A549 (cell line): ENCODE results near the gene IFI27L1. TPM values are rescaled to one million over a fixed set of nuclear protein-coding genes. Genes with fewer than 3 reads are reported as not detected.

Experiments
- ATAC-seq, 2 experiments: fragments of 200-7000 bp in 1 of 2; fragments of >200 bp in 1 of 2; cut with Nextera tagmentation in 1 of 2; cut with Tn5 transposase in 1 of 2; 3 replicates each; pipeline versions ENCODE4 v1.8.0 to v1.9.1; 2018 to 2020; ENCODE audit warnings: mild to moderate bottlenecking in 1 of 2, moderate library complexity in 1 of 2
- CTCF ChIA-PET: fragments of 300-600 bp; sonication (Branson Sonifier 250); formaldehyde crosslinking; extraction: SDS; loops from one replicate; lab custom pipeline; 2021; ENCODE audit warnings: antibody characterized with exemption, inconsistent platforms; lab: Yijun Ruan, JAX
- POLR2A ChIA-PET: fragments of 350-600 bp; formaldehyde crosslinking; extraction: SDS; loops from one replicate; lab custom pipeline; 2021; ENCODE audit warnings: antibody characterized with exemption, inconsistent platforms; lab: Yijun Ruan, JAX
- DNase-seq, 2 experiments: peaks; one replicate each; pipeline versions ENCODE4 v3.0.0 to v3.0.0-alpha.2; 2011 to 2016; ENCODE audit warnings: low read depth in 1 of 2, low spot score in 1 of 2
- FAIRE-seq: peaks from 2 replicates; lab custom pipeline; 2011; peaks lifted over from hg19 to GRCh38; lab: Jason Lieb, UNC
- H3K27ac ChIP-seq, 2 experiments: fragments of >200 bp; sonication (Bioruptor Twin); formaldehyde crosslinking; 3 replicates each; pipeline ENCODE4 v1.5.1; 2016 to 2017
- H3K4me1 ChIP-seq: fragments of >200 bp; sonication (Bioruptor Twin); formaldehyde crosslinking; 3 replicates; pipeline ENCODE4 v1.6.1; 2016
- H3K4me2 ChIP-seq: fragments of >200 bp; sonication (Bioruptor Twin); formaldehyde crosslinking; 3 replicates; pipeline ENCODE4 v1.6.1; 2016
- H3K4me3 ChIP-seq: fragments of >200 bp; sonication (Bioruptor Twin); formaldehyde crosslinking; 3 replicates; pipeline ENCODE4 v1.5.1; 2016
- H3K9me3 ChIP-seq: fragments of >200 bp; sonication (Bioruptor Twin); formaldehyde crosslinking; 3 replicates; pipeline ENCODE4 v1.6.1; 2016
- CBX2 ChIP-seq: fragments of 200-600 bp; sonication (generic); IDR thresholded peaks from 2 replicates; pipeline ENCODE4 v1.6.1; 2016; ENCODE audit warnings: low read depth, mild to moderate bottlenecking, borderline replicate concordance
- CTCF ChIP-seq: fragments of >200 bp; sonication (Bioruptor Twin); formaldehyde crosslinking; IDR thresholded peaks from 3 replicates; pipeline ENCODE4 v1.5.1; 2016
- EHF ChIP-seq: fragments of 250-450 bp; sonication (Bioruptor Pico); IDR thresholded peaks from 2 replicates; pipeline ENCODE4 v1.5.0; 2020; ENCODE audit warnings: mild to moderate bottlenecking
- ESRRA ChIP-seq: fragments of 150-350 bp; IDR thresholded peaks from 2 replicates; pipeline ENCODE4 v1.6.1; 2014; ENCODE audit warnings: mild to moderate bottlenecking, low read length, borderline replicate concordance
- GATA3 ChIP-seq: IDR thresholded peaks from 2 replicates; pipeline ENCODE4 v1.6.1; 2012; ENCODE audit warnings: borderline replicate concordance
- HES2 ChIP-seq: fragments of >200 bp; sonication (Bioruptor Twin); formaldehyde crosslinking; IDR thresholded peaks from 2 replicates; pipeline ENCODE4 v1.6.1; 2016
- KDM1A ChIP-seq: fragments of 200-600 bp; sonication (generic); IDR thresholded peaks from 2 replicates; pipeline ENCODE4 v1.6.1; 2016; ENCODE audit warnings: low read depth, mild to moderate bottlenecking
- MAZ ChIP-seq: fragments of 150-350 bp; IDR thresholded peaks from 2 replicates; pipeline ENCODE4 v1.6.1; 2014; ENCODE audit warnings: antibody characterized with exemption, low read depth, low read length, borderline replicate concordance
- MYC ChIP-seq: IDR thresholded peaks from 2 replicates; pipeline ENCODE4 v1.6.1; 2012; ENCODE audit warnings: mild to moderate bottlenecking, inconsistent platforms, low read length, improper control_type of control experiment, borderline replicate concordance
- NFE2L2 ChIP-seq: fragments of 150-350 bp; conservative IDR thresholded peaks from 2 replicates; pipeline ENCODE4 v1.6.1; 2014; ENCODE audit warnings: low read length
- NPAS2 ChIP-seq: fragments of 250-450 bp; sonication (Bioruptor Pico); IDR thresholded peaks from 2 replicates; pipeline ENCODE4 v1.8.0; 2022; ENCODE audit warnings: mild to moderate bottlenecking, moderate library complexity, borderline replicate concordance
- NR3C1 ChIP-seq: fragments of >200 bp; sonication (Bioruptor Twin); formaldehyde crosslinking; IDR thresholded peaks from 3 replicates; pipeline ENCODE4 v1.6.1; 2017
- RAD21 ChIP-seq, 2 experiments: fragments of >200 bp in 1 of 2; sonication (Bioruptor Twin) in 1 of 2; formaldehyde crosslinking in 1 of 2; IDR thresholded peaks in 1 of 2; conservative IDR thresholded peaks in 1 of 2; 2 replicates in 1 of 2; 3 replicates in 1 of 2; pipeline ENCODE4 v1.6.1; 2012 to 2018; ENCODE audit warnings: inconsistent platforms in 1 of 2
- RCOR1 ChIP-seq: fragments of 150-350 bp; IDR thresholded peaks from 2 replicates; pipeline ENCODE4 v1.6.1; 2014; ENCODE audit warnings: antibody characterized with exemption, low read length, low read depth
- REST ChIP-seq: fragments of 200-600 bp; sonication (generic); IDR thresholded peaks from 2 replicates; pipeline ENCODE4 v1.6.1; 2016; ENCODE audit warnings: antibody characterized with exemption, mild to moderate bottlenecking, moderate library complexity
- SREBF2 ChIP-seq: fragments of 450-650 bp; IDR thresholded peaks from 2 replicates; pipeline ENCODE4 v1.6.1; 2014; ENCODE audit warnings: mild to moderate bottlenecking, moderate library complexity
- TFCP2L1 ChIP-seq: fragments of 250-450 bp; sonication (Bioruptor Pico); IDR thresholded peaks from 2 replicates; pipeline ENCODE4 v1.5.0; 2021; ENCODE audit warnings: mild to moderate bottlenecking
- TP53 ChIP-seq: fragments of 250-450 bp; sonication (Bioruptor Pico); IDR thresholded peaks from 2 replicates; pipeline ENCODE4 v1.5.0; 2021; ENCODE audit warnings: mild to moderate bottlenecking, moderate library complexity
- USF2 ChIP-seq: fragments of 450-650 bp; IDR thresholded peaks from 2 replicates; pipeline ENCODE4 v1.6.1; 2014; ENCODE audit warnings: antibody characterized with exemption
- ZC3H11A ChIP-seq: fragments of 450-650 bp; IDR thresholded peaks from 2 replicates; pipeline ENCODE4 v1.6.1; 2014; ENCODE audit warnings: antibody characterized with exemption, mild to moderate bottlenecking
- WGBS: methylation state at CpG from one replicate; pipeline ENCODE4 v1.1.6; 2017; ENCODE audit errors: missing lambda C conversion rate; 5-methylcytosine and 5-hydroxymethylcytosine counted together
- polyA plus RNA-seq, 4 experiments: library from polyadenylated mRNA; depleted of rRNA in 3 of 4; stranded (reverse); fragments of >200 nt; fragmentation: RNase III in 1 of 4; extraction: RNeasy Plus Mini Kit Qiagen cat#74134 plus additional on column Dnase treatment in 1 of 4; gene quantifications; 2 replicates in 3 of 4; 3 replicates in 1 of 4; pipeline ENCODE4 v1.2.3, GENCODE V29; 2011 to 2017

IFI27L1 gene
- polyA plus RNA-seq, 2 of the 4 experiments (the other 2 are of a cell fraction), result 15.9 to 28.0 TPM

GRCh38 chr14:94093418-94093817, 12.3 kb downstream of the IFI27L1 start:
- no peaks in the 10 kb centered on the region for H3K9me3 ChIP-seq
- WGBS, result 100% methylated on average over 2 of the region's 2 CpGs
- no peak overlapping the region for H3K4me3 ChIP-seq
- FAIRE-seq (no peak), ATAC-seq (no peak)
- no peak overlapping the region for H3K4me2 ChIP-seq
- POLR2A ChIA-PET, result no interaction called here
- TF ChIP-seq NFE2L2, result no peak
- TF ChIP-seq SREBF2, result no peak
- TF ChIP-seq MYC, result no peak
- TF ChIP-seq HES2, result no peak
- no peak for TF ChIP-seq TP53 (CRISPR knock-in tag)
- no peak for TF ChIP-seq TFCP2L1
- TF ChIP-seq, all 56 proteins: peak for 0
- no peaks in the 10 kb centered on the region for H3K4me1 ChIP-seq
- H3K27ac ChIP-seq, result no peak overlapping the region
- DNase-seq, result no peak
- CTCF ChIA-PET, result no interaction called here

- Histone ChIP-seq H3K4me3 (no peak overlapping the region), H3K27ac (no peak overlapping the region), H3K4me2 (no peak overlapping the region), H3K9me3 (no peaks in the 10 kb centered on the region), H3K4me1 (no peaks in the 10 kb centered on the region; the same call in 2 of the 3 replicates)
- ChIA-PET CTCF (interaction anchor here (0.8 to 1.1 kb wide), 3 partner anchors 11 to 112 kb away, joined by 3 to 4 read pairs (median 3); no protein-coding TSS in a partner anchor), POLR2A (no interaction called here)
- no peak for FAIRE-seq
- ATAC-seq, result no peak
- no peak for DNase-seq
- WGBS, result 96% methylated on average over 4 of the region's 4 CpGs
- TF ChIP-seq TP53 (CRISPR knock-in tag) (no peak), NPAS2 (CRISPR knock-in tag) (no peak), ZC3H11A (no peak), MAZ (no peak)
Measured at GRCh38 chr14:94097091-94097490, 16.0 kb downstream of the IFI27L1 start.

GRCh38 chr14:94098326-94098992, 17.3 kb downstream of the IFI27L1 start:
- H3K4me3 ChIP-seq, result no peak overlapping the region
- no peaks in the 10 kb centered on the region; the same call in 2 of the 3 replicates for H3K4me1 ChIP-seq
- ATAC-seq (no peak), FAIRE-seq (no peak), DNase-seq (no peak)
- H3K9me3 ChIP-seq, result no peaks in the 10 kb centered on the region
- WGBS, result 73% methylated on average over 10 of the region's 10 CpGs
- no peak overlapping the region for H3K27ac ChIP-seq
- CTCF ChIA-PET, result no interaction called here
- H3K4me2 ChIP-seq, result no peak overlapping the region
- TF ChIP-seq NR3C1 (no peak), USF2 (no peak), CTCF (no peak), GATA3 (no peak), RAD21 (conservative IDR thresholded peaks at IDR 0.05 in 1 of 2, IDR thresholded peaks at IDR 0.05 in 1 of 2) (no peak), EHF (CRISPR knock-in tag) (no peak)
- TF ChIP-seq, all 56 proteins: peak for 0
- POLR2A ChIA-PET, result no interaction called here

- FAIRE-seq, result no peak
- Histone ChIP-seq H3K27ac (no peak overlapping the region), H3K4me2 (no peak overlapping the region), H3K4me1 (no peaks in the 10 kb centered on the region; the same call in 2 of the 3 replicates), H3K4me3 (no peak overlapping the region), H3K9me3 (no peaks in the 10 kb centered on the region)
- POLR2A ChIA-PET, result interaction anchor here (2.1 kb wide), 1 partner anchor 18 kb away, joined by 6 read pairs; the partner anchor contains the start of genes DDX24 and IFI27L1
- CTCF ChIA-PET, result interaction anchor here (0.6 kb wide), 1 partner anchor 34 kb away, joined by 3 read pairs; no protein-coding TSS in a partner anchor
- 92% methylated on average over 6 of the region's 6 CpGs for WGBS
- no peak for TF ChIP-seq CBX2
- no peak for TF ChIP-seq TFCP2L1
- TF ChIP-seq ESRRA, result no peak
- no peak for TF ChIP-seq REST
- no peak for TF ChIP-seq RCOR1
- TF ChIP-seq KDM1A, result no peak
- no peak for ATAC-seq
- DNase-seq, result no peak
Measured at GRCh38 chr14:94099006-94099405, 17.9 kb downstream of the IFI27L1 start.
